SKM-1 (cell line): Measurements from ENCODE around the gene KIF3B.
"Not testable (repeated sequence)": the region's sequence is repeated elsewhere in the genome, so short reads cannot be mapped to it uniquely, and the experiment has no call there.

Experiments
- DNase-seq: peaks from one replicate; lab custom pipeline; 2025; ENCODE audit not compliant: unreplicated experiment; lab: John Stamatoyannopoulos, UW

KIF3B gene

GRCh38 chr20:32382102-32382950 lies 104.9 kb downstream of the KIF3B start:
- DNase-seq: no peak

- DNase-seq: not testable (repeated sequence)
These were observed 106.0 kb downstream of the KIF3B start for GRCh38 chr20:32383441-32383840.
